Measurements from ENCODE around the gene SERPINB4. TPM values are rescaled to one million over a fixed set of nuclear protein-coding genes. Genes with fewer than 3 reads are reported as not detected.
"Not testable (repeated sequence)": the region's sequence is repeated elsewhere in the genome, so short reads cannot be mapped to it uniquely, and the experiment has no call there.

The SERPINB4 gene
- total RNA-seq, result 1 to 10 TPM in 1 of 2 donors, under 1 TPM in 1; 0.51 to 1.1 TPM

- DNase-seq (ENCODE audit: low spot score); H3K9me3 ChIP-seq; H3K4me1 ChIP-seq (replicated peaks); intact Hi-C loops (cut with DNase I); H3K27me3 ChIP-seq (replicated peaks; ENCODE audit: insufficient read depth); H3K36me3 ChIP-seq; H3K27ac ChIP-seq; H3K4me3 ChIP-seq: not testable (repeated sequence)
- 94% methylated on average over 1 of the region's 2 CpGs for WGBS
Observed at GRCh38 chr18:63644142-63644541, at the start of gene SERPINB4. SERPINB4 (minus strand) TSS chr18:63644256; CDS start chr18:63643577, 679 bp downstream.

- no peak for DNase-seq (ENCODE audit: low spot score)
- TF ChIP-seq POLR2AphosphoS5 (IDR thresholded peaks at IDR 0.05) (no peak), CTCF (IDR thresholded peaks at IDR 0.05) (no peak), POLR2A (IDR thresholded peaks at IDR 0.05) (no peak)
- Histone ChIP-seq H3K4me1 (replicated peaks) (no peaks in the 10 kb centered on the region), H3K36me3 (no peaks in the 10 kb centered on the region), H3K27ac (no peak overlapping the region), H3K9me3 (no peaks in the 10 kb centered on the region), H3K27me3 (replicated peaks; ENCODE audit: insufficient read depth) (no peaks in the 10 kb centered on the region), H3K4me3 (no peak overlapping the region)
- intact Hi-C loops (cut with DNase I), result no loop called here
- WGBS, result 75% methylated on average over 2 of the region's 2 CpGs
Observed at GRCh38 chr18:63689064-63689463, 45.0 kb upstream of the SERPINB4 start.

GRCh38 chr18:63686871-63687270 is 42.8 kb upstream of the SERPINB4 start:
- no peaks in the 10 kb centered on the region for H3K4me1 ChIP-seq (replicated peaks)
- intact Hi-C loops (cut with DNase I), result no loop called here
- no peaks in the 10 kb centered on the region for H3K36me3 ChIP-seq
- no peaks in the 10 kb centered on the region for H3K9me3 ChIP-seq
- no peak overlapping the region for H3K27ac ChIP-seq
- TF ChIP-seq CTCF (IDR thresholded peaks at IDR 0.05) (no peak), POLR2AphosphoS5 (IDR thresholded peaks at IDR 0.05) (no peak), POLR2A (IDR thresholded peaks at IDR 0.05) (no peak)
- no peak overlapping the region for H3K4me3 ChIP-seq
- DNase-seq (ENCODE audit: low spot score), result no peak
- H3K27me3 ChIP-seq (replicated peaks; ENCODE audit: insufficient read depth), result no peaks in the 10 kb centered on the region
- 62% methylated on average over 2 of the region's 2 CpGs for whole genome bisulfite sequencing

- Histone ChIP-seq H3K4me3 (no peak overlapping the region), H3K9me3 (no peaks in the 10 kb centered on the region), H3K36me3 (no peaks in the 10 kb centered on the region), H3K27me3 (replicated peaks; ENCODE audit: insufficient read depth) (no peaks in the 10 kb centered on the region), H3K27ac (no peak overlapping the region), H3K4me1 (replicated peaks) (no peaks in the 10 kb centered on the region)
- no peak for TF ChIP-seq POLR2A (IDR thresholded peaks at IDR 0.05)
- TF ChIP-seq CTCF (IDR thresholded peaks at IDR 0.05), result no peak
- TF ChIP-seq POLR2AphosphoS5 (IDR thresholded peaks at IDR 0.05), result no peak
- no peak for DNase-seq (ENCODE audit: low spot score)
- WGBS, result 74% methylated on average over 3 of the region's 3 CpGs
- intact Hi-C loops (cut with DNase I), result no loop called here
Observed at GRCh38 chr18:63684718-63685117, 40.7 kb upstream of the SERPINB4 start.

- Histone ChIP-seq H3K4me1 (replicated peaks) (no peaks in the 10 kb centered on the region), H3K27ac (no peak overlapping the region), H3K36me3 (no peaks in the 10 kb centered on the region), H3K27me3 (replicated peaks; ENCODE audit: insufficient read depth) (no peaks in the 10 kb centered on the region), H3K9me3 (no peaks in the 10 kb centered on the region), H3K4me3 (no peak overlapping the region)
- TF ChIP-seq POLR2AphosphoS5 (IDR thresholded peaks at IDR 0.05) (no peak), POLR2A (IDR thresholded peaks at IDR 0.05) (no peak), CTCF (IDR thresholded peaks at IDR 0.05) (no peak)
- 82% methylated on average over 5 of the region's 5 CpGs for WGBS
- intact Hi-C loops (cut with DNase I), result no loop called here
- no peak for DNase-seq (ENCODE audit: low spot score)
Observed at GRCh38 chr18:63683890-63684289, 39.8 kb upstream of the SERPINB4 start.
